ENCODE measurements around the gene FAM72D. TPM values are rescaled to one million over a fixed set of nuclear protein-coding genes. Genes with fewer than 3 reads are reported as not detected.
A peak's percentile ranks its signal among the peaks of the same experiment; 100 is the strongest.
"Not testable (repeated sequence)": the region's sequence is repeated elsewhere in the genome, so short reads cannot be mapped to it uniquely, and the experiment has no call there.

FAM72D gene
- total RNA-seq, 3 donors from 2014 or later (not counting 1 experiment from before 2014, with no cell fraction given): 0.39 TPM; not detected in 2

GRCh38 chr1:145140549-145140948, 44.8 kb downstream of the FAM72D start:
- H3K4me1 Mint-ChIP-seq; H3K27ac Mint-ChIP-seq; H3K27me3 Mint-ChIP-seq (ENCODE audit: low read depth in 2 of 2); H3K27ac ChIP-seq (ENCODE audit: low read length); intact Hi-C loops (cut with micrococcal nuclease); H3K27me3 ChIP-seq (ENCODE audit: control insufficient read depth, insufficient read depth, low read length); H3K4me3 ChIP-seq (ENCODE audit: low read length); H3K4me1 ChIP-seq (ENCODE audit: control insufficient read depth, insufficient read depth, low read length); H3K9me3 Mint-ChIP-seq; H3K9me3 ChIP-seq (ENCODE audit: control insufficient read depth, insufficient read depth, low read length); H3K36me3 Mint-ChIP-seq; ATAC-seq; H3K36me3 ChIP-seq (ENCODE audit: control insufficient read depth, insufficient read depth, low read length); DNase-seq; H3K4me3 Mint-ChIP-seq: not testable (repeated sequence)
- WGBS (ENCODE audit: insufficient coverage): no CpG with 5 or more reads among the region's 2 CpGs

GRCh38 chr1:145144264-145144913, 48.6 kb downstream of the FAM72D start:
- H3K36me3 Mint-ChIP-seq; H3K27me3 ChIP-seq (ENCODE audit: control insufficient read depth, insufficient read depth, low read length); H3K9me3 ChIP-seq (ENCODE audit: control insufficient read depth, insufficient read depth, low read length); DNase-seq; H3K4me1 ChIP-seq (ENCODE audit: control insufficient read depth, insufficient read depth, low read length); H3K27ac ChIP-seq (ENCODE audit: low read length); H3K9me3 Mint-ChIP-seq; H3K4me3 ChIP-seq (ENCODE audit: low read length); H3K4me1 Mint-ChIP-seq; H3K4me3 Mint-ChIP-seq; intact Hi-C loops (cut with micrococcal nuclease); H3K27me3 Mint-ChIP-seq (ENCODE audit: low read depth in 2 of 2); H3K27ac Mint-ChIP-seq; H3K36me3 ChIP-seq (ENCODE audit: control insufficient read depth, insufficient read depth, low read length): not testable (repeated sequence)
- WGBS (ENCODE audit: insufficient coverage): no CpG with 5 or more reads among the region's 3 CpGs
- ATAC-seq: peak in 1 of 3 donors; percentile 11

GRCh38 chr1:145146308-145146707, 50.5 kb downstream of the FAM72D start:
- H3K27me3 Mint-ChIP-seq (ENCODE audit: low read depth in 2 of 2); intact Hi-C loops (cut with micrococcal nuclease); H3K4me1 Mint-ChIP-seq; DNase-seq; H3K27ac ChIP-seq (ENCODE audit: low read length); ATAC-seq; H3K9me3 ChIP-seq (ENCODE audit: control insufficient read depth, insufficient read depth, low read length); H3K27me3 ChIP-seq (ENCODE audit: control insufficient read depth, insufficient read depth, low read length); H3K9me3 Mint-ChIP-seq; H3K36me3 Mint-ChIP-seq; H3K27ac Mint-ChIP-seq; H3K4me3 ChIP-seq (ENCODE audit: low read length); H3K4me1 ChIP-seq (ENCODE audit: control insufficient read depth, insufficient read depth, low read length); H3K36me3 ChIP-seq (ENCODE audit: control insufficient read depth, insufficient read depth, low read length): not testable (repeated sequence)
- H3K4me3 Mint-ChIP-seq: peak overlapping the region; percentile 6
- WGBS (ENCODE audit: insufficient coverage): no CpG with 5 or more reads among the region's 4 CpGs

DNA sequence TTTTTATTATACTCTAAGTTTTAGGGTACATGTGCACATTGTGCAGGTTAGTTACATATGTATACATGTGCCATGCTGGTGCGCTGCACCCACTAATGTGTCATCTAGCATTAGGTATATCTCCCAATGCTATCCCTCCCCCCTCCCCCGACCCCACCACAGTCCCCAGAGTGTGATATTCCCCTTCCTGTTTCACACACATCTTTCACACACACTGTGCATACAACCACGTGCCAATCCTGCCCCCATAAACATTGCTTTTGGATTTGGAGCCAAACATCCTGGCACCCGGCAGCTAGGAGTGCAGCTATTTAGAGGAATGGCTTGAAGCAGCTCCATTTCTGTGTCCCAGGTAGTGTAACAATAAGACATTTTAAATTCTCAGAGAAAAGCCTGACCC, 51.4 kb downstream of the FAM72D start:
- H3K4me1 Mint-ChIP-seq; H3K27ac Mint-ChIP-seq; H3K4me1 ChIP-seq (ENCODE audit: control insufficient read depth, insufficient read depth, low read length); H3K36me3 Mint-ChIP-seq; H3K27me3 ChIP-seq (ENCODE audit: control insufficient read depth, insufficient read depth, low read length); H3K27me3 Mint-ChIP-seq (ENCODE audit: low read depth in 2 of 2); H3K9me3 Mint-ChIP-seq; H3K9me3 ChIP-seq (ENCODE audit: control insufficient read depth, insufficient read depth, low read length); H3K36me3 ChIP-seq (ENCODE audit: control insufficient read depth, insufficient read depth, low read length); intact Hi-C loops (cut with micrococcal nuclease); DNase-seq; H3K27ac ChIP-seq (ENCODE audit: low read length); H3K4me3 ChIP-seq (ENCODE audit: low read length): not testable (repeated sequence)
- peak overlapping the region; percentile 42 for H3K4me3 Mint-ChIP-seq
- WGBS (ENCODE audit: insufficient coverage): 20% methylated on average over 1 of the region's 4 CpGs
- peak; percentile 52 to 85 (median 55) for ATAC-seq

- ATAC-seq; H3K4me3 ChIP-seq (ENCODE audit: low read length); H3K27me3 Mint-ChIP-seq (ENCODE audit: low read depth in 2 of 2); H3K27ac ChIP-seq (ENCODE audit: low read length); intact Hi-C loops (cut with micrococcal nuclease); DNase-seq; H3K36me3 ChIP-seq (ENCODE audit: control insufficient read depth, insufficient read depth, low read length); H3K27ac Mint-ChIP-seq; H3K9me3 Mint-ChIP-seq; H3K4me3 Mint-ChIP-seq; H3K4me1 ChIP-seq (ENCODE audit: control insufficient read depth, insufficient read depth, low read length); H3K9me3 ChIP-seq (ENCODE audit: control insufficient read depth, insufficient read depth, low read length); H3K27me3 ChIP-seq (ENCODE audit: control insufficient read depth, insufficient read depth, low read length); H3K36me3 Mint-ChIP-seq; H3K4me1 Mint-ChIP-seq: not testable (repeated sequence)
- no CpG with 5 or more reads among the region's 4 CpGs for WGBS (ENCODE audit: insufficient coverage)
Observed at GRCh38 chr1:145155421-145155820, 59.6 kb downstream of the FAM72D start.

GRCh38 chr1:145155873-145156272, 60.1 kb downstream of the FAM72D start:
- H3K4me1 Mint-ChIP-seq; H3K9me3 ChIP-seq (ENCODE audit: control insufficient read depth, insufficient read depth, low read length); H3K36me3 Mint-ChIP-seq; H3K27me3 Mint-ChIP-seq (ENCODE audit: low read depth in 2 of 2); H3K27ac ChIP-seq (ENCODE audit: low read length); intact Hi-C loops (cut with micrococcal nuclease); H3K4me3 Mint-ChIP-seq; H3K27ac Mint-ChIP-seq; H3K27me3 ChIP-seq (ENCODE audit: control insufficient read depth, insufficient read depth, low read length); H3K36me3 ChIP-seq (ENCODE audit: control insufficient read depth, insufficient read depth, low read length); H3K4me1 ChIP-seq (ENCODE audit: control insufficient read depth, insufficient read depth, low read length); H3K4me3 ChIP-seq (ENCODE audit: low read length); H3K9me3 Mint-ChIP-seq; DNase-seq: not testable (repeated sequence)
- 65% methylated on average over 3 of the region's 5 CpGs for WGBS (ENCODE audit: insufficient coverage)
- ATAC-seq: peak in 1 of 3 donors; percentile 30

DNA sequence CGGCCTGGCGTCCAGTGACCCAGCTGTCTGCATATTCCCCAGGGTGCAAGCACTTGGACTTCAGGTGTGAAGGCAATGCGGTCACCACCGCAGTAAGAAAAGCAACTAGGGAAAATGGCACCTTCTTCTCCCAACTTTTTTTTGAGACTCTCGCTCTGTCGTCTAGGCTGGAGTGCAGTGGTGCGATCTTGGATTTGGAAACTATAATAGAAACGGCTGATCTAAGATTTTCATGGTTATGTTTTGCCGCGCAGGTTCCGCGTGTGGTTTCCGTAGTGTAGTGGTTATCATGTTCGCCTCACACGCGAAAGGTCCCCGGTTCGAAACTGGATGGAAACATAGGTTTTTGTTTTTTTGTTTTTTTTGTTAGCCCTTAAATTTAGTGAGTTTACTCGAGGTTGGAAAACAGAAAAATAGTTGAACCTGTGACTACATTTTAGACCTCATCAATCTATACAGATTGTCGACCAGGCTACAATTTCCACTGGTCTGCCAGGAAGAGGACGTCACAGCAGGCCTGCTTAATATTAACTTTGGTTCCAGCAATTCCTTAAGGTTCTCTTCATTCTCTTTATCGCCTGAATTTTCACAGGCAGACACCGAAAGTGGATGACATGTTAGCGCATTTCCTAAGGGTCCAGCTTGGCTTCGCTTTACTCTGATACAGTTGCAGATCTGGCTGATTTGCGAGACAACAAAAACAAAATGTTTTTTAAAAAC, 61.3 kb downstream of the FAM72D start:
- H3K4me1 ChIP-seq (ENCODE audit: control insufficient read depth, insufficient read depth, low read length); intact Hi-C loops (cut with micrococcal nuclease); H3K4me3 ChIP-seq (ENCODE audit: low read length); H3K36me3 Mint-ChIP-seq; H3K27me3 ChIP-seq (ENCODE audit: control insufficient read depth, insufficient read depth, low read length); H3K9me3 ChIP-seq (ENCODE audit: control insufficient read depth, insufficient read depth, low read length); H3K27ac ChIP-seq (ENCODE audit: low read length); H3K36me3 ChIP-seq (ENCODE audit: control insufficient read depth, insufficient read depth, low read length); H3K27me3 Mint-ChIP-seq (ENCODE audit: low read depth in 2 of 2); H3K9me3 Mint-ChIP-seq; H3K4me1 Mint-ChIP-seq: not testable (repeated sequence)
- WGBS (ENCODE audit: insufficient coverage): 3% methylated on average over 12 of the region's 26 CpGs
- Mint-ChIP-seq H3K27ac (peak overlapping the region; percentile 58 to 68), H3K4me3 (peak overlapping the region; percentile 77)
- ATAC-seq (peak in 2 of 3 donors; percentile 32 to 48), DNase-seq (peak in 1 of 2 donors; percentile 42)

DNA sequence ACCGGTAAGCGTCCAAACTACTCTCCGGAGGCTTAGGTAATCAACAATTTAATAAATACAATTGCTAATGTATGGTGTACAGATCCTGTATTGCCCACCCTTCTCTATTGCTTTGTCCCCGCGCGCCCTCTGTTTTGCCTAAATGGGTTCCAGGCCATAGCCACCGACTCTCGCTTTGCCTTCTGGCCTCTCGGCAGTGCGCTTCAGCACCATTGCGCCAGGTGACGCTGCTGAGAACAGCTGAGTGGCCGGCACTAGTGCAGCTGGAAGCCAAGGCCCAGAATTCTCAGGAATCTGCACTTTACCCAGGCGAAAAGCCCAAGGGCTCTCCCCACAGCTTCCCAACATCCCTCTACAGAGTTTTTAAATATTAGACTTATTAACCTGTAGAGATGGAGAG, 61.9 kb downstream of the FAM72D start:
- H3K9me3 Mint-ChIP-seq; intact Hi-C loops (cut with micrococcal nuclease); H3K27ac Mint-ChIP-seq; H3K4me3 ChIP-seq (ENCODE audit: low read length); H3K4me1 Mint-ChIP-seq; H3K27ac ChIP-seq (ENCODE audit: low read length); H3K4me1 ChIP-seq (ENCODE audit: control insufficient read depth, insufficient read depth, low read length); H3K27me3 Mint-ChIP-seq (ENCODE audit: low read depth in 2 of 2); H3K36me3 ChIP-seq (ENCODE audit: control insufficient read depth, insufficient read depth, low read length); H3K36me3 Mint-ChIP-seq; DNase-seq; H3K27me3 ChIP-seq (ENCODE audit: control insufficient read depth, insufficient read depth, low read length); H3K4me3 Mint-ChIP-seq; H3K9me3 ChIP-seq (ENCODE audit: control insufficient read depth, insufficient read depth, low read length): not testable (repeated sequence)
- ATAC-seq: peak in 1 of 3 donors; percentile 46
- no CpG with 5 or more reads among the region's 14 CpGs for WGBS (ENCODE audit: insufficient coverage)

Measured in natural killer cell (primary cell).